ENCODE data around the gene CASZ1. TPM values are rescaled to one million over a fixed set of nuclear protein-coding genes. Genes with fewer than 3 reads are reported as not detected.

Gene CASZ1
- total and polyA plus RNA-seq, 12 donors = 2.5 to 35.2 (median 7.0) TPM

GRCh38 chr1:10601342-10602070 lies 194.9 kb downstream of the CASZ1 start:
- H3K4me3 ChIP-seq = no peak overlapping the region
- DNase-seq = no peak
- intact Hi-C loops (cut with DNase I) = no loop called here
- H3K27me3 ChIP-seq = no peaks in the 10 kb centered on the region
- 86 to 97% (median 93%) methylated on average over 6 of the region's 6 CpGs for WGBS, 4 donors
- no peaks in the 10 kb centered on the region for H3K4me1 ChIP-seq (replicated peaks in 1 of 2)
- no peaks in the 10 kb centered on the region for H3K36me3 ChIP-seq (replicated peaks in 1 of 2)
- no peaks in the 10 kb centered on the region for H3K9me3 ChIP-seq (replicated peaks in 1 of 3)
- TF ChIP-seq POLR2A (IDR thresholded peaks at IDR 0.05) (no peak), CTCF (IDR thresholded peaks at IDR 0.05) (no peak)
- no peak overlapping the region for H3K27ac ChIP-seq

- Histone ChIP-seq H3K27ac (no peak overlapping the region), H3K9me3 (replicated peaks in 1 of 3) (no peaks in the 10 kb centered on the region), H3K4me3 (no peak overlapping the region), H3K4me1 (replicated peaks in 1 of 2) (peaks cover 4 to 16% of the 10 kb centered on the region in 2 donors), H3K36me3 (replicated peaks in 1 of 2) (no peaks in the 10 kb centered on the region), H3K27me3 (no peaks in the 10 kb centered on the region)
- intact Hi-C loops (cut with DNase I) = no loop called here
- DNase-seq = no peak
- TF ChIP-seq CTCF (IDR thresholded peaks at IDR 0.05) = no peak
- TF ChIP-seq POLR2A (IDR thresholded peaks at IDR 0.05) = no peak
- WGBS, 4 donors = 68 to 82% (median 80%) methylated on average over 6 of the region's 6 CpGs
These were observed 197.1 kb downstream of the CASZ1 start for GRCh38 chr1:10599194-10599861.

GRCh38 chr1:10598389-10598702 lies 198.1 kb downstream of the CASZ1 start:
- peak in 1 of 7 donors; percentile 18 for DNase-seq
- TF ChIP-seq CTCF (IDR thresholded peaks at IDR 0.05) (no peak), POLR2A (IDR thresholded peaks at IDR 0.05) (no peak)
- intact Hi-C loops (cut with DNase I) = no loop called here
- Histone ChIP-seq H3K4me1 (replicated peaks in 1 of 2) (peaks cover 4 to 20% of the 10 kb centered on the region in 2 donors), H3K36me3 (replicated peaks in 1 of 2) (no peaks in the 10 kb centered on the region), H3K9me3 (replicated peaks in 1 of 3) (no peaks in the 10 kb centered on the region), H3K27me3 (no peaks in the 10 kb centered on the region), H3K4me3 (no peak overlapping the region), H3K27ac (no peak overlapping the region)
- WGBS, 4 donors = 84 to 88% (median 86%) methylated on average over 6 of the region's 6 CpGs

- H3K4me1 ChIP-seq (replicated peaks in 1 of 2) = peaks cover 4 to 20% of the 10 kb centered on the region in 2 donors
- H3K9me3 ChIP-seq (replicated peaks in 1 of 3) = no peaks in the 10 kb centered on the region
- H3K4me3 ChIP-seq = no peak overlapping the region
- H3K36me3 ChIP-seq (replicated peaks in 1 of 2) = no peaks in the 10 kb centered on the region
- TF ChIP-seq CTCF (IDR thresholded peaks at IDR 0.05) (no peak), POLR2A (IDR thresholded peaks at IDR 0.05) (no peak)
- H3K27me3 ChIP-seq = no peaks in the 10 kb centered on the region
- WGBS, 4 donors = 90 to 92% (median 91%) methylated on average over 9 to 13 of the region's 13 CpGs
- intact Hi-C loops (cut with DNase I) = no loop called here
- H3K27ac ChIP-seq = no peak overlapping the region
- no peak for DNase-seq
These were observed 198.7 kb downstream of the CASZ1 start for GRCh38 chr1:10597492-10598388.

All from adrenal gland (tissue), 12 donors.